Measurements from ENCODE around the gene HOXD9. TPM values are rescaled to one million over a fixed set of nuclear protein-coding genes. Genes with fewer than 3 reads are reported as not detected.

HOXD9 gene
- total RNA-seq, 1 donor from 2014 or later, result not detected

- intact Hi-C loops (cut with DNase I), result loop anchor here (5.0 kb wide), 1 partner anchor 845 kb away; no protein-coding TSS in a partner anchor
- DNase-seq (ENCODE audit: low spot score), result no peak
These were observed 25.3 kb upstream of the HOXD9 start for GRCh38 chr2:176096986-176097819.

- DNase-seq (ENCODE audit: low spot score), result no peak
- intact Hi-C loops (cut with DNase I), result loop anchor here (5.0 kb wide), 1 partner anchor 846 kb away; no protein-coding TSS in a partner anchor
These were observed 24.6 kb upstream of the HOXD9 start for GRCh38 chr2:176097820-176098365.

GRCh38 chr2:176098366-176099158 is 24.0 kb upstream of the HOXD9 start:
- no peak for DNase-seq (ENCODE audit: low spot score)
- intact Hi-C loops (cut with DNase I), result loop anchor here (5.0 kb wide), 1 partner anchor 846 kb away; no protein-coding TSS in a partner anchor

GRCh38 chr2:176099159-176099727 is 23.3 kb upstream of the HOXD9 start:
- DNase-seq (ENCODE audit: low spot score), result no peak
- intact Hi-C loops (cut with DNase I), result loop anchor here (5.0 kb wide), 1 partner anchor 847 kb away; no protein-coding TSS in a partner anchor

GRCh38 chr2:176099728-176100546 is 22.6 kb upstream of the HOXD9 start, which contains the start of gene HOXD12:
Gene HOXD12, plus strand, starts transcription at chr2:176099795. Its CDS starts 7 bp downstream, at chr2:176099802.
- DNase-seq (ENCODE audit: low spot score), result no peak
- intact Hi-C loops (cut with DNase I), result loop anchor here (5.0 kb wide), 1 partner anchor 848 kb away; no protein-coding TSS in a partner anchor

- DNase-seq (ENCODE audit: low spot score), result no peak
- intact Hi-C loops (cut with DNase I), result no loop called here
These were observed 21.9 kb upstream of the HOXD9 start for GRCh38 chr2:176100547-176101140.

GRCh38 chr2:176101216-176101830 is 21.2 kb upstream of the HOXD9 start:
- intact Hi-C loops (cut with DNase I), result no loop called here

GRCh38 chr2:176101842-176102241 is 20.7 kb upstream of the HOXD9 start:
- intact Hi-C loops (cut with DNase I), result no loop called here
- no peak for DNase-seq (ENCODE audit: low spot score)

More at GRCh38 chr2:176101216-176101830, 21.2 kb upstream of the HOXD9 start:
- no peak for DNase-seq (ENCODE audit: low spot score)

GRCh38 chr2:176102309-176102866 is 20.1 kb upstream of the HOXD9 start:
- intact Hi-C loops (cut with DNase I), result no loop called here
- no peak for DNase-seq (ENCODE audit: low spot score)

- DNase-seq (ENCODE audit: low spot score), result no peak
- intact Hi-C loops (cut with DNase I), result no loop called here
These were observed 19.3 kb upstream of the HOXD9 start for GRCh38 chr2:176103194-176103593.

GRCh38 chr2:176103742-176104315 is 18.7 kb upstream of the HOXD9 start:
- no peak for DNase-seq (ENCODE audit: low spot score)
- intact Hi-C loops (cut with DNase I), result no loop called here

- no peak for DNase-seq (ENCODE audit: low spot score)
These were observed 18.0 kb upstream of the HOXD9 start for GRCh38 chr2:176104316-176105077.

GRCh38 chr2:176105078-176105729 is 17.3 kb upstream of the HOXD9 start:
- no peak for DNase-seq (ENCODE audit: low spot score)
- intact Hi-C loops (cut with DNase I), result no loop called here

More at GRCh38 chr2:176104316-176105077, 18.0 kb upstream of the HOXD9 start:
- intact Hi-C loops (cut with DNase I), result no loop called here

- no peak for DNase-seq (ENCODE audit: low spot score)
- intact Hi-C loops (cut with DNase I), result no loop called here
These were observed 16.6 kb upstream of the HOXD9 start for GRCh38 chr2:176105730-176106580.
